ENCODE results near the gene ZNF763. TPM values are rescaled to one million over a fixed set of nuclear protein-coding genes. Genes with fewer than 3 reads are reported as not detected.

ZNF763 gene
- total RNA-seq, 1 donor from 2014 or later: 9.8 TPM

DNA sequence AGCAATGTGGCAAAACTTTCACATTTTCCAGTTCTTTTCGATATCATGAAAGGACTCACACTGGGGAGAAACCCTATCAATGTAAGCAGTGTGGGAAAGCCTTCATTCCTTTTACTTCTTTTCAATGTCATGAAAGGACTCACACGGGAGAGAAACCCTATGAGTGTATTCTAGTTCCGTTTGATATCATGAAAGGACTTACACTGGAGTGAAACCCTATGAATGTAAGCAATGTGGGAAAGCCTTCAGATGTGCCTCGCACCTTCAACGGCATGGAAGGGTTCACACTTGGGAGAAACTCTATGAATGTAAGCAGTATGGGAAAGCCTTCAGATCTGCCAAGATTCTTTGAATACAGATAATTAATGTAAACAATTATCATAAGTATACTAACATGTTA lies 14.5 kb upstream of the ZNF763 start:
- no peaks in the 10 kb centered on the region for H3K27me3 Mint-ChIP-seq
- H3K27ac Mint-ChIP-seq: no peak overlapping the region
- TF ChIP-seq, protein P1, sequence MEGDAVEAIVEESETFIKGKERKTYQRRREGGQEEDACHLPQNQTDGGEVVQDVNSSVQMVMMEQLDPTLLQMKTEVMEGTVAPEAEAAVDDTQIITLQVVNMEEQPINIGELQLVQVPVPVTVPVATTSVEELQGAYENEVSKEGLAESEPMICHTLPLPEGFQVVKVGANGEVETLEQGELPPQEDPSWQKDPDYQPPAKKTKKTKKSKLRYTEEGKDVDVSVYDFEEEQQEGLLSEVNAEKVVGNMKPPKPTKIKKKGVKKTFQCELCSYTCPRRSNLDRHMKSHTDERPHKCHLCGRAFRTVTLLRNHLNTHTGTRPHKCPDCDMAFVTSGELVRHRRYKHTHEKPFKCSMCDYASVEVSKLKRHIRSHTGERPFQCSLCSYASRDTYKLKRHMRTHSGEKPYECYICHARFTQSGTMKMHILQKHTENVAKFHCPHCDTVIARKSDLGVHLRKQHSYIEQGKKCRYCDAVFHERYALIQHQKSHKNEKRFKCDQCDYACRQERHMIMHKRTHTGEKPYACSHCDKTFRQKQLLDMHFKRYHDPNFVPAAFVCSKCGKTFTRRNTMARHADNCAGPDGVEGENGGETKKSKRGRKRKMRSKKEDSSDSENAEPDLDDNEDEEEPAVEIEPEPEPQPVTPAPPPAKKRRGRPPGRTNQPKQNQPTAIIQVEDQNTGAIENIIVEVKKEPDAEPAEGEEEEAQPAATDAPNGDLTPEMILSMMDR (IDR thresholded peaks at IDR 0.05): no peak
- H3K4me1 Mint-ChIP-seq: no peaks in the 10 kb centered on the region
- CTCF ChIA-PET: no interaction called here
- POLR2A ChIA-PET: no interaction called here
- peaks cover 42% of the 10 kb centered on the region for H3K9me3 Mint-ChIP-seq
- H3K4me3 Mint-ChIP-seq: no peak overlapping the region
- DNase-seq: no peak
- no peak for ATAC-seq (ENCODE audit: low read depth)
- intact Hi-C loops (cut with micrococcal nuclease): no loop called here
- peaks cover 81% of the 10 kb centered on the region for H3K36me3 Mint-ChIP-seq (ENCODE audit: low read depth)

- peaks cover 4% of the 10 kb centered on the region for H3K36me3 Mint-ChIP-seq (ENCODE audit: low read depth)
- DNase-seq (peak; percentile 65), ATAC-seq (ENCODE audit: low read depth) (peak; percentile 14)
- H3K27me3 Mint-ChIP-seq: no peaks in the 10 kb centered on the region
- TF ChIP-seq, protein P1 (IDR thresholded peaks at IDR 0.05): peak; percentile 44
- peaks cover 24% of the 10 kb centered on the region for H3K4me1 Mint-ChIP-seq
- ChIA-PET POLR2A (interaction anchor here (0.8 to 3.8 kb wide), 10 partner anchors 22 to 532 kb away, joined by 3 to 96 read pairs (median 6); partner anchors contain the start of genes ZNF20, ZNF563, ZNF700 and ZNF878), CTCF (interaction anchor here (0.6 to 4.0 kb wide), 21 partner anchors 9 to 533 kb away, joined by 3 to 66 read pairs (median 4); partner anchors contain the start of genes ZNF20, ZNF433, ZNF44 and ZNF700)
- peak overlapping the region; percentile 97 for H3K27ac Mint-ChIP-seq
- intact Hi-C loops (cut with micrococcal nuclease): loop anchor here (1.0 kb wide), 6 partner anchors 25 to 331 kb away; partner anchors contain the start of genes ZNF20, ZNF44, ZNF700 and ZNF878
- H3K4me3 Mint-ChIP-seq: peak overlapping the region; percentile 93
- peaks cover 2% of the 10 kb centered on the region for H3K9me3 Mint-ChIP-seq
Measured at GRCh38 chr19:11963566-11964355, 1.1 kb upstream of the ZNF763 start.

DNA sequence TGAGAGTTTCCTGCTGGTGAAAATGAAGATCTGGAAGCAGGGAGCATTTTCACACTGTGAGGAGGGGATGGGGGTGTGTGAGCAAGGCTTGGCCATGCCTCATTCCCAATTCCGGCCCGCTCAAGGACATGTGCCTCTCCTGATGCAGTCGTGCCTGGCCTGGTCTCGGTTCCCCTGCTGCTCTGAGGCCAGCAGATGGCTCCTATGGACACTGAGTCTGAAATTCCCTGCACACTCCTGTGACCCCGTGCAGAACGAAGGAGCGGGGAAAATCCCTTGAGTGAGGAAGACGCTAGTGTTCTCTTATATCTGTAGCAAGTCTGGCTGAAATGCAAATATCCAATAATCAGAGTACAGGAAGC lies 363 bp upstream of the ZNF763 start:
- peak overlapping the region; percentile 97 for H3K27ac Mint-ChIP-seq
- DNase-seq (no peak), ATAC-seq (ENCODE audit: low read depth) (no peak)
- H3K9me3 Mint-ChIP-seq: peaks cover 2% of the 10 kb centered on the region
- H3K4me3 Mint-ChIP-seq: peak overlapping the region; percentile 93
- H3K4me1 Mint-ChIP-seq: peaks cover 24% of the 10 kb centered on the region
- POLR2A ChIA-PET: interaction anchor here (0.6 to 3.8 kb wide), 19 partner anchors 22 to 531 kb away, joined by 3 to 96 read pairs (median 6); partner anchors contain the start of genes ZNF136, ZNF20, ZNF433 and ZNF44
- intact Hi-C loops (cut with micrococcal nuclease): loop anchor here (1.0 kb wide), 6 partner anchors 24 to 330 kb away; partner anchors contain the start of genes ZNF20, ZNF44, ZNF700 and ZNF878
- no peaks in the 10 kb centered on the region for H3K27me3 Mint-ChIP-seq
- peaks cover 5% of the 10 kb centered on the region for H3K36me3 Mint-ChIP-seq (ENCODE audit: low read depth)
- TF ChIP-seq, protein P1 (IDR thresholded peaks at IDR 0.05): no peak
- CTCF ChIA-PET: interaction anchor here (0.6 to 4.0 kb wide), 20 partner anchors 16 to 533 kb away, joined by 3 to 66 read pairs (median 4); partner anchors contain the start of genes ZNF20, ZNF433, ZNF491 and ZNF700

DNA sequence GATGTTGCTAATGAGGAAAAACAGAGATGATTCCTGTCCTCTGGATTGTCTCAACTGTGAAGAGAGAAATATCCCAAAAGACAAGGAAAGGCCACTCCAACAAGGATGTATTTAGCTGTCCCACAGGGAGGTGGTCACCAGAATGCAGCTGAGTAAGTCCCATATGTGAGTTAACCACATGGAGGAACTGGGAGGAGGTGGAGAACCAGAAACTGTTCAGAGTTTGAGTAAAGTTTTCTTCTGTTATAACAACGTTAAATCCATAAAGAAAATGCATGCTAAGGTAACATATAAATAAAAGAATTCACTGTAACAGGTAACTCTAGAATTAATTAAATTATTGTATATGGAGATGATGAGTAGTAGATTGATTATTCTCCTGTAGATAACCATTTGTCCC lies 5.3 kb downstream of the ZNF763 start:
- Mint-ChIP-seq H3K4me1 (peaks cover 12% of the 10 kb centered on the region), H3K4me3 (no peak overlapping the region), H3K27me3 (no peaks in the 10 kb centered on the region), H3K36me3 (ENCODE audit: low read depth) (peaks cover 18% of the 10 kb centered on the region), H3K27ac (no peak overlapping the region), H3K9me3 (peaks cover 2% of the 10 kb centered on the region)
- intact Hi-C loops (cut with micrococcal nuclease): no loop called here
- DNase-seq (no peak), ATAC-seq (ENCODE audit: low read depth) (no peak)
- TF ChIP-seq, protein P1 (IDR thresholded peaks at IDR 0.05): no peak
- ChIA-PET POLR2A (no interaction called here), CTCF (interaction anchor here (3.3 kb wide), 1 partner anchor 18 kb away, joined by 14 read pairs; no protein-coding TSS in a partner anchor)

GRCh38 chr19:11971041-11971440 lies 6.2 kb downstream of the ZNF763 start:
- TF ChIP-seq, protein P1 (IDR thresholded peaks at IDR 0.05): no peak
- Mint-ChIP-seq H3K4me1 (peaks cover 4% of the 10 kb centered on the region), H3K36me3 (ENCODE audit: low read depth) (peaks cover 21% of the 10 kb centered on the region), H3K4me3 (no peak overlapping the region), H3K9me3 (peaks cover 6% of the 10 kb centered on the region), H3K27me3 (no peaks in the 10 kb centered on the region), H3K27ac (no peak overlapping the region)
- ChIA-PET CTCF (interaction anchor here (0.8 to 3.3 kb wide), 2 partner anchors 9 to 18 kb away, joined by 4 to 14 read pairs; no protein-coding TSS in a partner anchor), POLR2A (no interaction called here)
- ATAC-seq (ENCODE audit: low read depth) (no peak), DNase-seq (no peak)
- intact Hi-C loops (cut with micrococcal nuclease): no loop called here

Measured in activated B cell treated with CpG ODN at 0.5 μM for 24 hours (primary cell).